ENCODE data around the gene LRRC59. TPM values are rescaled to one million over a fixed set of nuclear protein-coding genes. Genes with fewer than 3 reads are reported as not detected.

The LRRC59 gene
- total RNA-seq, 1 experiment from 2014 or later: 106 TPM

DNA sequence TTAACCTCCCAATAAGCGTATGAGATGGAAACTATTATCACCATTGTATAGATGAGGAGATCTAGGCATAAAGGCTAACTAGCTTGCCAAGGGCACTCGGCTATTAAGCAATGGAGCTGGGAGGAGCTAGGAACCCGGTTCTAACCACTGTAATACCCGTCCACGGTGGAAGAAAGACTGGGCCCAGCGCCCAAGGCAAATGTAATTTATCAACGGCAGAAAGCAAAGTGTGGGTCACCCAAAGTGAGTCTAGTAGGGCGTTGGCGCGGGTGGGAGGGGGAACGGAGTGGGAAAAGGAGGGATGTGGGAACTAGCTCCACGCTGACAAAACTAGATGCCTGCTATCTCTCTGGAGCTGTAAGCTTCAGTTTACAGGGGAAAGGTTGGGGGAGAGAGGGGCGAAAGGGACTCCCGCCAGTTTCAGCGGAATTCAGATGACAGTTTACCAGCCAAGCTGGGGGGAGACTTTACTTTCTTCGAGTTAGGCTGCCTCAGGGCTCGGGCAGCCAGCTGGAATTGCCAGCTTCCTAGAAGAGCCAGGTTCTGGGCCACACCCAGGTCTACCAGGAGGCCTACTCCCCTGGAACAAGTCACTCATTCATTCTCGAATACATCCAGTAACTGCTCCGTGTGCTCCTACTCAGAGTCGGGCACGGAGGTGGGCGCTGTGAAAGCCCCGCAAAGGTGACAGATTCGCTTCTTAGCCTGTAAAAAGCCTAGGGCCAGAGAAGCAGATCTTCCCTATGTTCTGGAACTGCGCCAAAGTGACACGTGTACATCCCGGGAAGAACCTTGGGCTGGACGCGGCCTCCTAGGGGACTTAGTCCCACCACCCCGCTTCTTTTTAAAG is 837 bp downstream of the LRRC59 start:
- H3T11ph ChIP-seq (ENCODE audit: low read length): no peak overlapping the region
- no peak overlapping the region for H2AK5ac ChIP-seq (ENCODE audit: insufficient read length, low read length)
- TF ChIP-seq, protein P1, sequence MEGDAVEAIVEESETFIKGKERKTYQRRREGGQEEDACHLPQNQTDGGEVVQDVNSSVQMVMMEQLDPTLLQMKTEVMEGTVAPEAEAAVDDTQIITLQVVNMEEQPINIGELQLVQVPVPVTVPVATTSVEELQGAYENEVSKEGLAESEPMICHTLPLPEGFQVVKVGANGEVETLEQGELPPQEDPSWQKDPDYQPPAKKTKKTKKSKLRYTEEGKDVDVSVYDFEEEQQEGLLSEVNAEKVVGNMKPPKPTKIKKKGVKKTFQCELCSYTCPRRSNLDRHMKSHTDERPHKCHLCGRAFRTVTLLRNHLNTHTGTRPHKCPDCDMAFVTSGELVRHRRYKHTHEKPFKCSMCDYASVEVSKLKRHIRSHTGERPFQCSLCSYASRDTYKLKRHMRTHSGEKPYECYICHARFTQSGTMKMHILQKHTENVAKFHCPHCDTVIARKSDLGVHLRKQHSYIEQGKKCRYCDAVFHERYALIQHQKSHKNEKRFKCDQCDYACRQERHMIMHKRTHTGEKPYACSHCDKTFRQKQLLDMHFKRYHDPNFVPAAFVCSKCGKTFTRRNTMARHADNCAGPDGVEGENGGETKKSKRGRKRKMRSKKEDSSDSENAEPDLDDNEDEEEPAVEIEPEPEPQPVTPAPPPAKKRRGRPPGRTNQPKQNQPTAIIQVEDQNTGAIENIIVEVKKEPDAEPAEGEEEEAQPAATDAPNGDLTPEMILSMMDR (conservative IDR thresholded peaks at IDR 0.05): no peak
- H4K8ac ChIP-seq (replicated peaks; ENCODE audit: insufficient read length, low read depth, low read length): no peak overlapping the region
- no peak overlapping the region for H3K27ac ChIP-seq (ENCODE audit: insufficient read length, low read depth, low read length)
- peaks cover 28 to 46% (median 37%) of the 10 kb centered on the region in 3 experiments; a peak in 6 of 7 replicates for H3K36me3 Mint-ChIP-seq (ENCODE audit: insufficient read depth in 1 of 3, low read depth in 3 of 3)
- no peak overlapping the region for H2BK120ac ChIP-seq (ENCODE audit: low read depth, low read length, poor library complexity, severe bottlenecking)
- H3K4me1 ChIP-seq (ENCODE audit: insufficient read depth, low read length): 0 out of 2 replicates have a peak, but pooled peaks cover 3% of the 10 kb centered on the region
- H3K9me3 Mint-ChIP-seq: peaks cover 11 to 12% of the 10 kb centered on the region in 2 experiments; a peak in 4 of 5 replicates
- no peak overlapping the region for H3K4ac ChIP-seq (ENCODE audit: low read depth, low read length)
- H3K4me2 ChIP-seq (ENCODE audit: insufficient read depth, insufficient read length, low read length): peak overlapping the region; percentile 98
- H2BK12ac ChIP-seq (ENCODE audit: insufficient read length, low read depth, low read length): no peak overlapping the region
- no peak overlapping the region for H2BK20ac ChIP-seq (ENCODE audit: low read depth, low read length, poor library complexity, severe bottlenecking)
- H3K56ac ChIP-seq (ENCODE audit: insufficient read length, low read depth, low read length): no peak overlapping the region
- H3K27ac Mint-ChIP-seq: no peak overlapping the region; a peak in 2 of 7 replicates
- DNase-seq: no peak
- no peak overlapping the region; the same call in 1 of the 2 replicates for H3K14ac ChIP-seq (ENCODE audit: insufficient read depth, low read length)
- no peak overlapping the region for H2BK5ac ChIP-seq (ENCODE audit: insufficient read length, low read length)
- H3K4me3 Mint-ChIP-seq: peak overlapping the region; percentile 87 to 93
- H3K27me3 Mint-ChIP-seq (ENCODE audit: low read depth): peaks cover 8% of the 10 kb centered on the region
- no peak overlapping the region for H2BK15ac ChIP-seq (ENCODE audit: low read depth, low read length)
- H4K20me1 ChIP-seq (ENCODE audit: control insufficient read depth, insufficient read depth, insufficient read length): no peaks in the 10 kb centered on the region
- no peak overlapping the region for H3K18ac ChIP-seq (ENCODE audit: insufficient read length, low read depth, low read length)
- H3K9ac ChIP-seq (ENCODE audit: extremely low read depth, insufficient read length, low read length): peak overlapping the region; percentile 78
- peaks cover 11% of the 10 kb centered on the region; the same call in 1 of the 2 replicates for H3K79me2 ChIP-seq (ENCODE audit: insufficient read depth, low read length)
- H3K23me2 ChIP-seq (ENCODE audit: insufficient read length, low read depth, low read length, poor library complexity, severe bottlenecking): peaks cover 14% of the 10 kb centered on the region
- no CpG with 5 or more reads among the region's 30 CpGs for WGBS (ENCODE audit: extremely low coverage, insufficient read length, low lambda C conversion rate)
- no peaks in the 10 kb centered on the region for H3K9me3 ChIP-seq (ENCODE audit: control insufficient read depth, low read depth, low read length)
- H3K79me1 ChIP-seq (ENCODE audit: insufficient read depth, low read depth, low read length, poor library complexity, severe bottlenecking): peaks cover 11% of the 10 kb centered on the region
- no peak overlapping the region for H4K91ac ChIP-seq (ENCODE audit: insufficient read length, low read depth, low read length)
- H3K23ac ChIP-seq (ENCODE audit: insufficient read length, low read depth, low read length): no peak overlapping the region
- peaks cover 10 to 16% of the 10 kb centered on the region in 2 experiments for H3K4me1 Mint-ChIP-seq
- no peaks in the 10 kb centered on the region for H3K27me3 ChIP-seq (ENCODE audit: insufficient read depth, low read length)
- no peak overlapping the region for H2AFZ ChIP-seq (ENCODE audit: low read length)
- no peak overlapping the region for H4K5ac ChIP-seq (ENCODE audit: insufficient read length, low read depth, low read length)
